ENCODE results near the gene CERS6.

GRCh38 chr2:168428431-168428830, 27.6 kb upstream of the CERS6 start:
- no peak for TF ChIP-seq CTCF (IDR thresholded peaks at IDR 0.05)
- no peak for TF ChIP-seq POLR2A (IDR thresholded peaks at IDR 0.05)

Measured in body of pancreas (tissue), 4 donors.